ENCODE results near the gene MAL. TPM values are rescaled to one million over a fixed set of nuclear protein-coding genes. Genes with fewer than 3 reads are reported as not detected.
A peak's percentile ranks its signal among the peaks of the same experiment; 100 is the strongest.

The MAL gene
- total and polyA plus RNA-seq, 2 experiments from 2014 or later: 0.24 to 0.31 TPM

GRCh38 chr2:95061601-95062183 lies 36.2 kb downstream of the MAL start:
- H3K36me3 Mint-ChIP-seq (ENCODE audit: low read depth): no peaks in the 10 kb centered on the region
- H3K9me2 ChIP-seq (ENCODE audit: insufficient read depth): no peaks in the 10 kb centered on the region
- peak overlapping the region; percentile 38; the same call in 1 of the 2 replicates for H2AFZ ChIP-seq
- no peak overlapping the region for H3K4me3 Mint-ChIP-seq
- H3F3A ChIP-seq (replicated peaks; ENCODE audit: low read depth): no peaks in the 10 kb centered on the region
- no peaks in the 10 kb centered on the region for H3K9me3 Mint-ChIP-seq
- H3K36me3 ChIP-seq (ENCODE audit: insufficient read depth): no peaks in the 10 kb centered on the region
- H3K4me2 ChIP-seq: no peak overlapping the region
- TF ChIP-seq CTCF (conservative IDR thresholded peaks at IDR 0.05; ENCODE audit: low read depth in 2 of 2): no peak
- TF ChIP-seq ZNF462 (CRISPR knock-in tag; IDR thresholded peaks at IDR 0.05): no peak
- no peak for TF ChIP-seq JUNB (IDR thresholded peaks at IDR 0.05; ENCODE audit: unreplicated experiment)
- TF ChIP-seq ETS1 (IDR thresholded peaks at IDR 0.05): no peak
- TF ChIP-seq STAT1 (IDR thresholded peaks at IDR 0.05; ENCODE audit: unreplicated experiment): no peak
- no peak for TF ChIP-seq CREB1 (CRISPR knock-in tag; IDR thresholded peaks at IDR 0.05; ENCODE audit: low read depth)
- TF ChIP-seq NANOG (IDR thresholded peaks at IDR 0.05; ENCODE audit: borderline replicate concordance): no peak
- no peak for TF ChIP-seq POLR2AphosphoS5 (IDR thresholded peaks at IDR 0.05; ENCODE audit: low read depth)
- no peak for TF ChIP-seq EZH2phosphoT487 (IDR thresholded peaks at IDR 0.05; ENCODE audit: unreplicated experiment)
- TF ChIP-seq EZH2 (IDR thresholded peaks at IDR 0.05; ENCODE audit: low read depth, unreplicated experiment): no peak
- TF ChIP-seq REST (IDR thresholded peaks at IDR 0.05; ENCODE audit: unreplicated experiment): no peak
- ATAC-seq: peak; percentile 20
- no peaks in the 10 kb centered on the region for H3K27me3 ChIP-seq (ENCODE audit: insufficient read depth)
- no peak overlapping the region for H3K4me3 ChIP-seq
- H3K27ac Mint-ChIP-seq: no peak overlapping the region
- H3K27ac ChIP-seq (ENCODE audit: low read depth): no peak overlapping the region
- no peaks in the 10 kb centered on the region for H3K79me2 ChIP-seq (replicated peaks; ENCODE audit: insufficient read depth)
- peaks cover 21% of the 10 kb centered on the region for H3K4me1 ChIP-seq (ENCODE audit: insufficient read depth)
- no peaks in the 10 kb centered on the region for H4K20me1 ChIP-seq (replicated peaks; ENCODE audit: insufficient read depth)
- peaks cover 18% of the 10 kb centered on the region for H3K4me1 Mint-ChIP-seq
- H3K27me3 Mint-ChIP-seq (ENCODE audit: insufficient read depth, low read depth, poor library complexity): peaks cover 24% of the 10 kb centered on the region
- no peak for DNase-seq (ENCODE audit: low spot score)
